NCI-H2227 treated with DMSO at 0.1 percent for 48 hours (cell line): Measurements from ENCODE around the gene PRAMEF1.
"Not testable (repeated sequence)": the region's sequence is repeated elsewhere in the genome, so short reads cannot be mapped to it uniquely, and the experiment has no call there.

Source experiments
- DNase-seq: peaks from one replicate; lab custom pipeline; 2025; lab: John Stamatoyannopoulos, UW

Gene PRAMEF1

GRCh38 chr1:12776801-12777557 lies 14.2 kb upstream of the PRAMEF1 start:
- DNase-seq: no peak

GRCh38 chr1:12778061-12778460 lies 13.1 kb upstream of the PRAMEF1 start:
- DNase-seq: no peak

GRCh38 chr1:12778907-12779306 lies 12.3 kb upstream of the PRAMEF1 start:
- no peak for DNase-seq

- not testable (repeated sequence) for DNase-seq
Measured at GRCh38 chr1:12781488-12781887, 9.7 kb upstream of the PRAMEF1 start.

- DNase-seq: not testable (repeated sequence)
Measured at GRCh38 chr1:12783783-12784182, 7.4 kb upstream of the PRAMEF1 start.

- DNase-seq: not testable (repeated sequence)
Measured at GRCh38 chr1:12784729-12785128, 6.5 kb upstream of the PRAMEF1 start.

- DNase-seq: no peak
Measured at GRCh38 chr1:12798911-12799310, 7.7 kb downstream of the PRAMEF1 start.

- no peak for DNase-seq
Measured at GRCh38 chr1:12799730-12800129, 8.5 kb downstream of the PRAMEF1 start.

GRCh38 chr1:12809933-12810332 lies 18.7 kb downstream of the PRAMEF1 start:
- no peak for DNase-seq

GRCh38 chr1:12810691-12811408 lies 19.7 kb downstream of the PRAMEF1 start:
- no peak for DNase-seq

- DNase-seq: no peak
Measured at GRCh38 chr1:12811409-12811784, 20.2 kb downstream of the PRAMEF1 start.

- DNase-seq: not testable (repeated sequence)
Measured at GRCh38 chr1:12819061-12819460, 27.9 kb downstream of the PRAMEF1 start.

- DNase-seq: not testable (repeated sequence)
Measured at GRCh38 chr1:12831310-12831709, 40.1 kb downstream of the PRAMEF1 start, which contains the start of gene PRAMEF11. TSS of gene PRAMEF11 (minus strand) at chr1:12831410. CDS start at chr1:12828789, 2,621 bp downstream.

GRCh38 chr1:12833251-12833650 lies 42.1 kb downstream of the PRAMEF1 start:
- DNase-seq: not testable (repeated sequence)
